Articular chondrocyte of knee joint (primary cell): ENCODE data around the gene CEACAM18. TPM values are rescaled to one million over a fixed set of nuclear protein-coding genes. Genes with fewer than 3 reads are reported as not detected.

ENCODE experiments used
- small RNA-seq: library from RNA; depleted of rRNA; stranded (forward); fragments of <200 nt; gene quantifications from one replicate; pipeline ENCODE3, GENCODE V24; 2012
- total RNA-seq: library from RNA; depleted of rRNA; stranded (reverse); fragments of >200 nt; gene quantifications from 2 replicates; pipeline ENCODE4 v1.2.3, GENCODE V29; 2012

CEACAM18 gene
- total RNA-seq = not detected in 2 replicates

DNA sequence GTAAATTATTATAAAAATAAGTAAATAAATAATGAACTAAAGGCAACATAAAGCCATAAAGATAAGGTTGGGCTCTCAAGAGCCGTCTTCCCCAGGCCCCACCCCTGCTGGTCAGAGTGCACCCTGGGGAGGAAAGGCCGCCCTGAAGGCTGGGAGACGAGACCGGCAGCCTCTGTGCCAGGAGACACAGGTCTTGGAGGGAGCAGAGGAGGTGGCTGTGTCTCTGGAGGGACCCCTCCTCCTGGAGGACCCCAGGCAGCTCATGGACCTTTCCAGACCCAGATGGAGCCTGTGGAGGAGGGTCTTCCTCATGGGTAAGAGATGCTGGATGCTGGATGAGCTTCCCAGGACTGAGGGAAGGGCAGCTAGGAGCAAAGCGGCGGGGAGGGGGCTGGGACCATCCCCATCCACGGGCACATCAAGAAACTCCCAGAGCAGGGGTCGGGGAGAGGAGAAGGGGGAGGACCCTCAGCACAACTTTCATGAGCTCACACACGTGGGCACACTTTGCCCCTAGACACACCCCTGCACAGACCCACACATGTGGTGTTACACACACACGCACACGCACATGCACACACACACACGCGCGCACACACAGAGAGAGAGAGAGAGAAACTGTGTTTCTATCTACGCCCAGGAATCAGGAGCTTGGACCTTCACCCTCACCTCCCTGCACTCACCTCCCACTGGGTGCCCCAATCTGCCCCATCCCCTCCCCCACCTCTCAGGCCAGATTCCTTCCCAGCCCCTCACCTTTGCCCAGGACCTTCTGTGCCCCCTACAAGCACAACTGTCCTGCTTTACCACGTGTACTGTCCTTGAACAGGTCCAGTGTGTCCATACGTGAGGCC, at the start of gene CEACAM18:
TSS of gene CEACAM18 (plus strand) at position 159 of the 854 bp plus-strand sequence.

DNA sequence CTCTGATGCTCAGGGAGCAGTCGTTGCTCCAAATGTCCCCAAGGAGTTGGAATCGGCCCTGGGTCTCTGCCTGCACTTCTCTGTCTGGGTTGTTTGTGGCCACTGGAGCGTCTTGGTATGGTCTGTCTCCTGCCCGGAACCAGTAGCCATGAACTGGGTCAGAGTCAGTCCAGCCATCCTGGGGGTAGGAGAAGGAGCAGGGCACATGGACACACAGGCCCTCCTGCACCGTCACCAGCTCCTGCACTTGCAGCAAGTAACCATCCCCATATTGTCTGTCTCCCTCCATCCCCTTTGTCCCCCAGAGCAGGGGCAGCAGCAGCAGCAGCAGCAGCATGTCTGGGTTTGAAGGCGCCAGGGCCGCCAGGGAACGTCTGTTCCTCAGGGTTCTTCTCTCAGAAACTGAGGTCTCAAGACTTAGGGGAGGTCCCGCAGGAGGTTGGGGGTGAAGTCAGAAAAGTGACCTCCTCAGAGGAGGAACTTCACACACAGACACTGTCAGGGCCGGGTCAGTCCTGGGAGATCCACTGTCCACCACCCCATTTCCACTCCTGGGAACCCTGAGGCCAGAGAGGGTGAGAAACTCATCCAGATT, 20.2 kb upstream of the CEACAM18 start, which contains the start of gene SIGLEC8:
TSS of gene SIGLEC8 (minus strand) at position 404 of the 595 bp plus-strand sequence. CDS start at position 337, 67 bp downstream.

DNA sequence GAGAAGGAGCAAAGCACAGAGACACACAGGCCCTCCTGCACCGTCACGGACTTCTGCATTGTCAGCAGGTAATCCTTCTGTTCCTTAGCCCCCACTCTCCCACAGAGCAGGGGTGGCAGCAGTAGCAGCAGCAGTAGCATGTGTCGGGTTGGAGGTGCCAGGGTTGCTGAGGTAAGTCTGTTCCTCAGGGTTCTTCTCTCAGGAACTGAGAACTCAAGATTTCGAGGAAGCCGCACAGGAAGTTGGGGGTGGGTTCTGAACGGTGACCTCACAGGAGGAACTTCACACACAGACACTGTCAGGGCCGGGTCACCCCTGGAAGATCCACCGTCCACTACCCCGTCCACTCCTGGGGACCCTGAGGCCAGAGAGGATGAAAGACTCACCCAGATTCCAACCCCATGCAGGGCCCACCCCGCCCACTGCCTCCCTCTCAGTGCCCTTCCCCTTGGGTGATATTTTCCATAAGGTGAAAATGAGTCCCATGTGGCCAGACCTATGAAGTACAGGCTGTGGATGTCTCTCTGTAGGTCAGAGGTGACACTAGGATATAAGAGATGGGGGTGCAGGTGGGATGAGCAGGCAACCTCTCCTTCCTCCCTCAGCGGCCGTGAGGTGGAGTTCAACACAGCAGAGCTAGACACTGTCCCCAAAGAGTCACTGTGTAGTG, 23.4 kb downstream of the CEACAM18 start, which contains the start of gene SIGLEC12:
TSS of gene SIGLEC12 (minus strand) at position 207 of the 670 bp plus-strand sequence. CDS start at position 140, 67 bp downstream.

DNA sequence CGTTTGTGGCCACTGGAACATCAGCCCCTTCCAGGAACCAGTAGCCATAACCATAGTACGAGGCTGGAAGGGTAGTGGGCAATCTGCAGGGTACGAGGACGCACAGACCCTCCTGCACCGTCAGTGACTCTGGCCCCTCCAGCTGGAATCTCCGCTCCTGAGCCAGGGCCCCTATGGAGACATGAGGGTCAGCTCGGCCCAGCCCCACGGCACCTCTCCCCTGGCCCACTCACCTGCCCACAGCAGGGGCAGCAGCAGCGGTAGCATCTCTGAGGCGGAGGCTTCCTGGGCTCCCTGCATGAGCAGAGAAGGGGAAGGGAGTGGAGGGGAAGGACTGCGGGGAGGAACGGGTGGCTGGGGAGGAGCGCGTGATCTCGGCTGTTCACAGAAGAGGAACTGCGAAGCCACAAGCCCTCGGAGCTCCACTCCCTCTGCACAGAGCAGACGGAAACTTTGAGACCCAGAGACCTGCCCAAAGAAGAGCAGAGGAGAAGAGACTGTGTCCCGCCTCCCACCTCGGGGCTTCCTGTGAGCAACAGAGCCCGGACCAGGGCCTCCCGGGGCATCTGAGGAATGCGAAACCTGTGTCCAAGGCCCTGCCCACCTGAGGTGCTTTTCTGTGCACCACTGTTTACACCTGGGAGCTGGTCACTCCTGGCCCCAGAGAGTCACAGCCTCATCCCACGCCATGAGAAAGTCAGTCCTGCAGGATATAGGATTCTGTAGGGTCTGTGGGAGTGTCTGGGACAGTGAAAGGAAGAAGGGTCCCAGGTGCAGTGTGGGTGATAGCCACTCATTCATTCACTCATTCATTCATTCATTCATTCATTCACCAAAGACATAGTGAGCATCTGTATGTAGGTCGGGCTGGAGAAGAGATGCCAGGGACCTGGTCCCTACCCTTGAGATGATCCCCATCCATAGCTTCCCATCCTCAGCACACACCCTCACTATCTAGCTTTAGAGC, 53.3 kb downstream of the CEACAM18 start, which contains the start of gene SIGLEC6:
TSS of gene SIGLEC6 (minus strand) at position 322 of the 967 bp plus-strand sequence. CDS start at position 300, 22 bp downstream.

Small RNA genes within 50 kb of the gene (small RNA-seq; reads per million reads assigned to genes)
- not detected for gene AC020914.3
- not detected for gene AC020914.5

Other genes starting within 250 kb of the CEACAM18 start
- not detected in 2 replicates for gene SIGLECL1, start 227.5 kb upstream of the CEACAM18 start, total RNA-seq
- gene IGLON5, start 166.9 kb upstream of the CEACAM18 start, total RNA-seq = under 0.01 TPM in 1 of 2 replicates, not detected in the other
- gene VSIG10L, start 136.4 kb upstream of the CEACAM18 start, total RNA-seq = 0.52 and 0.97 TPM in 2 replicates
- gene ETFB, start 112.2 kb upstream of the CEACAM18 start, total RNA-seq = 84.9 and 86.9 TPM in 2 replicates
- not detected in 2 replicates for gene CLDND2, start 109.5 kb upstream of the CEACAM18 start, total RNA-seq
- not detected in 2 replicates for gene NKG7, start 105.9 kb upstream of the CEACAM18 start, total RNA-seq
- not detected in 2 replicates for gene LIM2, start 90.6 kb upstream of the CEACAM18 start, total RNA-seq
- gene C19orf84, start 87.9 kb upstream of the CEACAM18 start, total RNA-seq = not detected in 2 replicates
- gene SIGLEC10, start 60.9 kb upstream of the CEACAM18 start, total RNA-seq = not detected in 2 replicates
- gene SIGLEC8, start 20.1 kb upstream of the CEACAM18 start, total RNA-seq = not detected in 2 replicates
- gene SIGLEC12, start 23.3 kb downstream of the CEACAM18 start, total RNA-seq = not detected in 2 replicates
- gene SIGLEC6, start 53.1 kb downstream of the CEACAM18 start, total RNA-seq = not detected in 2 replicates
- 12.2 and 16.4 TPM in 2 replicates for gene ZNF175, start 92.7 kb downstream of the CEACAM18 start, total RNA-seq
- not detected in 2 replicates for gene SIGLEC5, start 151.9 kb downstream of the CEACAM18 start, total RNA-seq
- not detected in 2 replicates for gene SIGLEC14, start 168.3 kb downstream of the CEACAM18 start, total RNA-seq
- 3.8 and 7.1 TPM in 2 replicates for gene SPACA6, start 214.8 kb downstream of the CEACAM18 start, total RNA-seq
- 0.13 and 0.54 TPM in 2 replicates for gene HAS1, start 245.5 kb downstream of the CEACAM18 start, total RNA-seq